Right renal pelvis (tissue), 4 donors: ENCODE data around the gene HEXB. TPM values are rescaled to one million over a fixed set of nuclear protein-coding genes. Genes with fewer than 3 reads are reported as not detected.
A peak's percentile ranks its signal among the peaks of the same experiment; 100 is the strongest.
"Not testable (repeated sequence)": the region's sequence is repeated elsewhere in the genome, so short reads cannot be mapped to it uniquely, and the experiment has no call there.

Experiments used
- DNase-seq, 4 donors: peaks; one replicate each; pipeline ENCODE4 v3.0.0-alpha.2; 2013; ENCODE audit warnings: low read depth in 4 of 4, low spot score in 3 of 4, missing footprints in 1 of 4
- polyA plus RNA-seq, 4 donors: library from polyadenylated mRNA; unstranded; fragments of 120-200 nt; gene quantifications; one replicate each; pipeline ENCODE4 v1.2.1, GENCODE V29; 2013; ENCODE audit not compliant: insufficient read length in 4 of 4

HEXB gene
- polyA plus RNA-seq, 4 donors: 131 to 157 (median 145) TPM

- no peak for DNase-seq
Observed at GRCh38 chr5:74722271-74722670, 37.2 kb downstream of the HEXB start.

- DNase-seq: no peak
Observed at GRCh38 chr5:74725331-74725730, 40.3 kb downstream of the HEXB start.

DNA sequence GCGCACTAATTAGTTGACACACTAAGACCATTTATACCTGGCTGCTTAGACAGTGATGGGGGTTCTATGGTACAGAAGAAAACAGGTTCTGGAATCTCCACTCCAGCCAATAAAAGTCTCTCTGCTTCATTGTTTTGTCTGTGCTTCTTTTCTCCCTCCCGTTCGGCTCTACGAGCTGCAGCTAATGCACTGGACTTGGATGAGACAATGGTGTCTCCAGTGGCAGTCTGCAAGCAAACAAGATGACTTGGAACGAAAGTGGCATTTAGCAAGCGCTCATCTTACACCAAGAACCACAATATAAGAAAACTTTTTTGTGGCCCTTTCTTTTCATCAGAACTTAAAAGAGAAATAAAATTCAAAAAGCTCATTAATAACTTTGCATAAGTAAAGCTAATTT lies 51.7 kb downstream of the HEXB start:
- DNase-seq: no peak

DNA sequence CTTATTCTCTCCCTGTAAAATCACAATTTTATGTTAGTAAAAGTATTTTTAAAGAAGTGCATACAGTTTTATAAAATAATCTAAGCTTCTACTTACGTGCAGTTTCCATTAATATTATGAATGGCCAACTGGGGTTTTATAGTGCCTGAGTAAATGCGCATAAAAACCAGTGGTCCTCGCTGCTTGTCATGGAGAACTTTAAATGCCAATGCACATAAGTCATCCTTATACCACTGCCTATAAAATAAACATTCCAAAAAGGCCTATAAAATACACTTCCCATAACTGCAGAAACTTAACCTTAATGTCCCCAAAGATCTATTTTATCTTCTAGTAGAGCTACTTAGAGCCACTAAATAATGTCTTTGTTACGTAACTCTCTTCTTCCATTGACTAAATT lies 53.4 kb downstream of the HEXB start:
- no peak for DNase-seq

DNA sequence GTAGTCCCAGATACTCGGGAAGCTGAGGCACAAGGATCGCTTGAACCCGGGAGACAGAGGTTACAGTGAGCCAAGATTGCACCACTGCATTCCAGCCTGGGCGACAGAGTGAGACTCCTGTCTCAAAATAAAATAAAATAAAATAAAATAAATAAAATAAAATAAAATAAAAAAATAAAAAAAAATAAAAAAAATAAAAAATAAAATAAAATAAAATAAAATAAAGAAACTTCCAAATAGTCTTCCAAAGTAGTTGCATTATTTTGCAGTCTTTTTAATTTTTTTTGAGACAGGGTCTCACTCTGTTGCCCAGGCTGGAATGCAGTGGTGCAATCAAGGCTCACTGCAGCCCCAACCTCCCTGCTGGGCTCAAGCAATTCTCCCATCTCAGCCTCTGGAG lies 63.7 kb downstream of the HEXB start:
- DNase-seq: not testable (repeated sequence)

GRCh38 chr5:74761241-74761640 lies 76.2 kb downstream of the HEXB start:
- DNase-seq: no peak

GRCh38 chr5:74762599-74762998 lies 77.6 kb downstream of the HEXB start:
- DNase-seq: no peak

DNA sequence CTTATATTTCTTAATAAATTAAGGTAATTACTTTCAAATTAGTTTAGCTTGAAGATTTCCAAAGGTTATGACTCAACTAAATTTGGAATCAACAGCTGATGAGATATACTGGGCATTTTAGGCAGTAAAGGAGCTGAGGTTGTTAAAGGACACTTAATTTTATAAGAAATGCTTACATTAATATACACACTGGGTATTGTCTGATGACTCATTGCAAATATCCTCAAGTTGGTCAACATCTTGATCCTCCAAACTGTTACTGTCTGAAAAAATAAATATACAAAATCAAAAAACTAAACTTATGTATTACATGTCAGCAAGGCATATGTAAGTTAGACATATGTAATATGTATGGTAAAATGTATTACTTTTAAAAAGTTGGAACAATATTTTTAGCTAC lies 78.5 kb downstream of the HEXB start:
- DNase-seq: no peak

GRCh38 chr5:74765201-74765600 lies 80.2 kb downstream of the HEXB start:
- no peak for DNase-seq

GRCh38 chr5:74765929-74766328 lies 80.9 kb downstream of the HEXB start:
- DNase-seq: no peak

- peak in 2 of 4 donors; percentile 32 to 48 for DNase-seq
Observed at GRCh38 chr5:74766418-74766848, 81.4 kb downstream of the HEXB start.

GRCh38 chr5:74766849-74767578 lies 82.0 kb downstream of the HEXB start, which contains the start of the genes GFM2 and NSA2:
Gene GFM2 (minus strand): TSS chr5:74767117. CDS start chr5:74763742, 3,375 bp downstream.
Gene NSA2 (plus strand): TSS chr5:74767249. CDS start chr5:74767361, 112 bp downstream.
- DNase-seq: peak; percentile 89 to 93 (median 92)

DNA sequence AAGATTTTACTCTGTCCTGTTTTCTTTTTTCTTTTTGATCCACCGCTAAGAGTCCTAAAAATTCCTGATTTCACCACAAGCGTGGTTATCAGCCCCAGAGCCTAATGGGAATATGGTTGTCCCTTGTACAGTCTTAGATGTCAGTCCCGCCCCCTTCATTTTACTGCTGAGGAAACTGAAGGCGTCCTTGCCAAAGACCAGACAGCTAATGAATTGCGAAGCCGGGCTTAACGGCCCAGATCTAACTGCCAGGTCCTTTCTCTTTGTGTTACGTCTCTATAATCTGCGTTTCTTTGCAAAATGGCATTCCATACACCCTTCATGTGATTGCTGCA lies 82.5 kb downstream of the HEXB start:
- DNase-seq: no peak

Other genes with a start within 250 kb of the HEXB start
- 10 to 100 TPM; 57.3 to 75.8 (median 69.7) TPM for gene ENC1, start 44.5 kb upstream of the HEXB start, polyA plus RNA-seq
- 10 to 100 TPM; 48.6 to 58.9 (median 52.5) TPM for gene GFM2, start 81.9 kb downstream of the HEXB start, polyA plus RNA-seq
- 100 to 1,000 TPM; 221 to 320 (median 251) TPM for gene NSA2, start 82.0 kb downstream of the HEXB start, polyA plus RNA-seq
- gene FAM169A, start 181.2 kb downstream of the HEXB start, polyA plus RNA-seq: 10 to 100 TPM; 17.0 to 21.9 (median 18.9) TPM